HG03460 (cell line): ENCODE results near the gene CLOCK.
A peak's percentile ranks its signal among the peaks of the same experiment; 100 is the strongest.

Experiments used
- ATAC-seq: cut with Tn5 transposase; IDR thresholded peaks from one replicate; pipeline ENCODE4 v1.9.1; 2021; ENCODE audit not compliant: unreplicated experiment

CLOCK gene

DNA sequence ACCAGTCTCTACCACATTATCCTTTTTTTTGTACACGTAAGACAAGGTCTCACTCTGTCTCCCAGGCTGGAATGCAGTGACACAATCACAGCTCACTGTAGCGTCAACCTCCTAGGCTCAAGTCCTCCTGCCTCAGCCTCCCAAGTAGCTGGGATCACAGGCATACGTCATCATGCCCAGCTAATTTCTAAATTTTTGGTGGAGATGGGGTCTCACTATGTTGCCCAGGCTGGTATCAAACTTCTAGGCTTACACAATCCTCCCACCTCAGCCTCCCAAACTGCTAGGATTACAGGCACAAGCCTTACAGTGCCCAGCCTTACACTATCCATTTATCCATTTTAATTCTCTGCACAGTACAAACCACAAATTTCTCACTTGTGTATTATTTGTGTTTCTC, 58.0 kb downstream of the CLOCK start:
- ATAC-seq: no peak

GRCh38 chr4:55485821-55486220, 60.9 kb downstream of the CLOCK start:
- no peak for ATAC-seq

GRCh38 chr4:55483315-55483714, 63.4 kb downstream of the CLOCK start:
- ATAC-seq: no peak

DNA sequence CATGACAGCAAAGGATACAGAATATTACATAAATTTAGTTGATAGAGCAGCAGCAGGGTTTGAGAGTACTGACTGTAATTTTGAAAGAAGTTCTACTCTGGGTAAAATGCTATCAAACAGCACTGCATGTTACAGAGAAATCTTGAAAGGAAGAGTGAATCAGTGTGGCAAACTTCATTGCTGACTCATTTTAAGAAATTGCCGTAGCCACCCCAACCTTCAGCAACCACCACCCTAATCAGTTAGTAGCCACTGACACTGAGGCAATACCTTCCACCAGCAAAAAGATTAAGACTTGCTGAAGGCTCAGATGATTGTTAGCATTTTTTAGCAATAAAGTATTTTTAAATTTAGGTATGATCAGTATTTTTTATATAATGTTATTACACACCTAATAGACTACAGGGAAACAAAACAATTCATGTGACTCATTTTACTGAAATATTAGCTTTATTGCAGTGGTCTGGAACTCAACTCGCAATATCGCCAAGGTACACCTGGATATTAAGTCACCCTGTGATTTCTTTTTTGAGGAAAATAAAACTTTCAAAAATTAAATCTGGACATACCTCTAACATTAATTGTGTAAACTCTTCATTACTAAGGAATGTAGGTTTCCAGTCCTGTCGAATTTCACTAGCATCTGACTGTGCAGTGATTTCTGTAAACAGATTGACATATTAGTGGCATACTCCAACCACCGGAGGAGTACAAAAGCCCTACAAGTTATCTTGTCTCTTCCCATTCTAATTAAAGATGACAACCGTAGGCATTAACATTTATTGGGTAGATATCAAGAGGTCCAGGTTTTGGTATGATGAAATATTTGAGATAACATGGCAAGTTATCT, 71.1 kb downstream of the CLOCK start:
- no peak for ATAC-seq

GRCh38 chr4:55469979-55470378, 76.7 kb downstream of the CLOCK start:
- ATAC-seq: no peak

DNA sequence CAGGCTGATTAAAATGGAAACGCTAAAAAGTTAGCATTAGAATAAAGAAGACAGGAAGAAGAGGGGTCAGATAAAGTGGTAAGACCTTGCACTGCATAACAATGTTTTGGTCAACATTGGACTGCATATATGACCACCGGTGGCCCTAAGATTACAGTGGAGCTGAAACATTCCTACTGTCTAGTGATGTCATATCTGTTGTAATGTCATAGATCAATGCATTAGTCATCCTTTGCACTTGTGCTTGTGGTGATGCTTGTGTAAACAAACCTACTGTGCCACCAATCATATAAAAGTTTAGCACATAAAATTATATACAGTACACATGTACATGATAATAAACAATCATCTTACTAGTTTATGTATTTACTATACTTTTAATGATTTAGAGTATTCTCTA, 78.0 kb downstream of the CLOCK start:
- no peak for ATAC-seq

DNA sequence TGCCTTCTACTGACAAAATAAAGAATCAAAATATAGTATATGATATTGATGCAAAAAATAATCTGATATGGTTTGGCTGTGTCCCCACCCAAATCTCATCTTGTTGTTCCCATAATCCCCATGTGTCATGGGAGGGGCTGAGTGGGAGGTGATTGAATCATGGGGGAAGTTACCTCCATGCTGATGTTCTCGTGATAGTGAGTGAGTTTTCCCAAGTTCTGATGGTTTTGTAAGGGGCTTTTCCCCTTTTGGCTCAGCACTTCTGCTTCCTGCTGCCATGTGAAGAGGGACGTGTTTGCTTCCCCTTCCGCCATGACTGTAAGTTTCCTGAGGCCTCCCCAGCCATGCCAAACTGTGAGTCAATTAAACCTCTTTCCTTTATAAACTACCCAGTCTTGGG, 80.7 kb downstream of the CLOCK start:
- no peak for ATAC-seq

- no peak for ATAC-seq
Measured at GRCh38 chr4:55458611-55459010, 88.1 kb downstream of the CLOCK start.

GRCh38 chr4:55458164-55458563, 88.5 kb downstream of the CLOCK start:
- no peak for ATAC-seq

DNA sequence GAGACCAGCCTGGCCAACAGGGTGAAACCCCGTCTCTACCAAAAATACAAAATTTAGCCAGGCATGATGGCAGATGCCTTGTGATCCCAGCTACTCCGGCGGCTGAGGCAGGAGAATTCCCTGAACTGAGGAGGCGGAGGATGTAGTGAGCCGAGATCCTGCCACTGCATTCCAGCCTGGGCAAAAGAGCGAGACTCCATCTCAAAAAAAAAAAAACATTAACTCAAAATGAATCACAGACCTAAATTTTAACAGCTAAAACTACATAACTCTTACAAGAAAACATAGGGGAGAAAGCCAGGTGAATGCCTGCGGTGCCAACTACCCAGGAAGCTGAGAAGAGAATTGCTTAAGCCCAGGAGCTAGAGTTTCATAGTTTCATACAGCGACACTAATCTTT, 96.1 kb downstream of the CLOCK start:
- no peak for ATAC-seq

DNA sequence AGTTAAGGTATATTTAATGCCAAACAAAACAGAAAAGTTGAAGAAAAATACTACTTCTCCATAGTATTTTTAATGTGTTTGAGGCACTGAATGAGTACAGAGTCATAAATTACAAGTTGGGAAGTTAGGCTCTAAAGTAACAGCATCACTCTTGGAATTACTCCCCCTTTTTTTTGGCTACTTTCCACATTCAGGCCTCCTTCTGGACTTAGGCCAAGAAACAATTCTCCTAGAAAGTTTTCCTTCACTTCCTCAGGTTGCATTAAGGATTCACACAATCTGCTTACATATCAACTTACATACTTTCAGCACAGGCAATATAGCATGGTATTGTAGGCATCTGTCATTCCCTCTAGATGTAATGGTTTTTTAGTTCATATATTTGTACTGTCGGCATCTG, 98.9 kb downstream of the CLOCK start:
- ATAC-seq: no peak

GRCh38 chr4:55447108-55447708, 99.5 kb downstream of the CLOCK start:
- ATAC-seq: no peak

- ATAC-seq: no peak
Measured at GRCh38 chr4:55446578-55446922, 100.2 kb downstream of the CLOCK start.

DNA sequence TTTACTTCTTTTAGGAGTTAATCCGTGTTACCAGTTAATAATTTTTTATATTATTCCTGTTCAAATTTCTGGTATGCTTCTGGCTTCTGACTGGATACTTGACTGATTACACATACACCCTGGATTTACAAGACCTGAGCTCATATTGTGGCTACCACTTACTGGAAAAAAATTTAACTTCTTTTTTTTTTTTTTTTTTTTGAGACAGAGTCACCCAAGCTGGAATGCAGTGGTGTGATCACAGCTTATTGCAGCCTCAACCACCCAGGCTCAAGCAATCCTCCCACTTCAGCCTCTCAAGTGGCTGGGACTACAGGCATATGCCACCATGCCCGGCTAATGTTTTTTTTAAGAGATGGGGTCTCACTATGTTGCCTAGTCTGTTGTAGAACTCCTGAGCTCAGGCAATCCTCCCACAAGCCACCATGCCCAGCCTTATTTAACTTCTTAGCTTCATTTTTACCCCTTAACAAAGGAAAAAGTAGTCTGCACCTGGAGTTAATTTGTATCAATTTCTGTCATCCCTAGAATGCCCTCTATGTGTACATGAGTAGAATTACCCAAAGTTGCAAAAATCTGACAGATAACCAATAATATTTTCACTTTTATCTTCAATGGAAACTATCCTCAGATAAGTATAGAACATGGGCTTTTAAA, 100.7 kb downstream of the CLOCK start:
- no peak for ATAC-seq

GRCh38 chr4:55444827-55445226, 101.9 kb downstream of the CLOCK start:
- ATAC-seq: no peak

DNA sequence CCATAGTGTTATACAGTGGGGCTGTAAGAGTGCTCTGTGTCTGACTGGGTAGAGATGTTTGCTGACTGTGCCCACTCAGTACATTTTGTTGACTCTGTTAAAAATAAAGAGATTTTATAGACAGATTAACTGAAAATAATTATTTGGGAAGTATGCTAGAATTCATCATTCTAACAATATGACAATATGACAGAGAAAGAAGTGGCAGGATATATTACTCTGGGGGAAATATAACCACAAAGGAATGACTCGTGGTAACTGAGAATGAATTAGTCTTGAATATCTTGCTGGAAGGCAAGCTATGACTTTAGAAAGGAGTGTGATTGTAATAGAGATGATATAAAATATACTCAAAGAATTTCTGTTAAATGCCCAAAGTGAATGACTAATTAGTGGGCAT, 104.2 kb downstream of the CLOCK start:
- no peak for ATAC-seq

GRCh38 chr4:55440786-55441185, 105.9 kb downstream of the CLOCK start:
- no peak for ATAC-seq

GRCh38 chr4:55439023-55439422, 107.7 kb downstream of the CLOCK start:
- ATAC-seq: no peak

GRCh38 chr4:55438314-55438713, 108.4 kb downstream of the CLOCK start:
- ATAC-seq: no peak

DNA sequence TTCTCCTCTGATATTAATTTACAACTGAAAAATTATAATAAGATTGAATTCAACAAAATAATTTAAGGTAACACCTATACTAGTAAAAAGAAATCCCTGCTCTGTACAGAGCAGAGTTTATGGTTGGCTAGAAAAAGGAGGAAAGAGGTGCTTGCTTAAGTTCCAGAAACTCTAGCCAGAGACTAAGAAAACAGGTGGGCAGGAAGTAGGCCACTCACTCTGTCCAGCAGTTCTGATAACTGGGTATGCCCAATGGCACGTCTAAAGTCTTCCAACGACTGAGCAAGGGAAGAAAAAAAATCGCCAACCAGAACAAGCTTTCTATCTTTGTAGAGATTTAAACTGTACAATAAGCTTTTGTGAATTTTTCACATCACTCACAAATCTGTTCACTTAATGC, 108.9 kb downstream of the CLOCK start:
- no peak for ATAC-seq

GRCh38 chr4:55437356-55437796, 109.3 kb downstream of the CLOCK start:
- no peak for ATAC-seq

DNA sequence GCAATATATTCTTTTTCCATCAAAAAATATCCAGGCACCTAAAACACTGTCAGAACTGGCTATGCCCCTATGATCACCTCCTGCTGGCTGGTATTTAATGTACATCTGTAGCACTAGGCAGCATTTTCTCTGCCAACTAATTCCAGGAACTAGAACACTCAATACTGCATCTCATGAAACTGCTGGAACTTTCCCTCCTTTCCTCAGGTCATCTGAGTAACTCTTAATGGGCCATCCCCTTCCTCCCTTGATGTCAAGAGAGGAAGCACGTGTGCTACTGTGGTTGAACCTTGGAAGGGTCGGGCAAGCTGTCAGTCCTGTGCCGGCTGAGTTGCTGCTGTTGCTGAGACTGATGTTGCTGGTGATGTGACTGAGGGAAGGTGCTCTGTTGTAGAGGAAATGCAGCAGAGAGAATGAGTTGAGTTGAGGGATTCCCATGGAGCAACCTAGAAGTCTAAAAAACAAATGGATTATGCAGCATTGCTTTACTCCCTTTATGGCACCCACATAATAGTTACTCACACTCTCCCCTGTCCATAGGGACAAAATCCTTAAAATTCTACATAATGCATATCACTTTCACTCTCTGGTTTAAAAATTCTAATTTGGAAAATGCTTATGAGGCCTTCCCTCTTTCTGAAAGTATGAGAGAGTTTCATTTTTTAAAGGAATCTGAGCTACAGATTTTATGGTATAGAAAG, 111.4 kb downstream of the CLOCK start:
- peak; percentile 84 for ATAC-seq
